ENCODE measurements around the gene AGBL1.

- no peak for TF ChIP-seq GABPA (IDR thresholded peaks at IDR 0.05; ENCODE audit: low read depth)
- no peak for TF ChIP-seq POLR2AphosphoS5 (IDR thresholded peaks at IDR 0.05; ENCODE audit: low read depth)
- TF ChIP-seq, protein P1, sequence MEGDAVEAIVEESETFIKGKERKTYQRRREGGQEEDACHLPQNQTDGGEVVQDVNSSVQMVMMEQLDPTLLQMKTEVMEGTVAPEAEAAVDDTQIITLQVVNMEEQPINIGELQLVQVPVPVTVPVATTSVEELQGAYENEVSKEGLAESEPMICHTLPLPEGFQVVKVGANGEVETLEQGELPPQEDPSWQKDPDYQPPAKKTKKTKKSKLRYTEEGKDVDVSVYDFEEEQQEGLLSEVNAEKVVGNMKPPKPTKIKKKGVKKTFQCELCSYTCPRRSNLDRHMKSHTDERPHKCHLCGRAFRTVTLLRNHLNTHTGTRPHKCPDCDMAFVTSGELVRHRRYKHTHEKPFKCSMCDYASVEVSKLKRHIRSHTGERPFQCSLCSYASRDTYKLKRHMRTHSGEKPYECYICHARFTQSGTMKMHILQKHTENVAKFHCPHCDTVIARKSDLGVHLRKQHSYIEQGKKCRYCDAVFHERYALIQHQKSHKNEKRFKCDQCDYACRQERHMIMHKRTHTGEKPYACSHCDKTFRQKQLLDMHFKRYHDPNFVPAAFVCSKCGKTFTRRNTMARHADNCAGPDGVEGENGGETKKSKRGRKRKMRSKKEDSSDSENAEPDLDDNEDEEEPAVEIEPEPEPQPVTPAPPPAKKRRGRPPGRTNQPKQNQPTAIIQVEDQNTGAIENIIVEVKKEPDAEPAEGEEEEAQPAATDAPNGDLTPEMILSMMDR (IDR thresholded peaks at IDR 0.05; ENCODE audit: insufficient read depth, low read length), result no peak
Measured at GRCh38 chr15:86491118-86491517, 411.4 kb downstream of the AGBL1 start.

Measured in HL-60 (cell line).